Activated CD4-positive, alpha-beta T cell treated with anti-CD3 and anti-CD28 coated beads, Interleukin-2, amount 50 U/mL, for 24 hours (primary cell): ENCODE data around the gene ABLIM1.

ENCODE experiments used
- DNase-seq, 2 donors: peaks; one replicate each; pipeline ENCODE4 v3.0.0-alpha.2; 2020; ENCODE audit warnings: low read depth in 1 of 2, low spot score in 1 of 2

Gene ABLIM1

DNA sequence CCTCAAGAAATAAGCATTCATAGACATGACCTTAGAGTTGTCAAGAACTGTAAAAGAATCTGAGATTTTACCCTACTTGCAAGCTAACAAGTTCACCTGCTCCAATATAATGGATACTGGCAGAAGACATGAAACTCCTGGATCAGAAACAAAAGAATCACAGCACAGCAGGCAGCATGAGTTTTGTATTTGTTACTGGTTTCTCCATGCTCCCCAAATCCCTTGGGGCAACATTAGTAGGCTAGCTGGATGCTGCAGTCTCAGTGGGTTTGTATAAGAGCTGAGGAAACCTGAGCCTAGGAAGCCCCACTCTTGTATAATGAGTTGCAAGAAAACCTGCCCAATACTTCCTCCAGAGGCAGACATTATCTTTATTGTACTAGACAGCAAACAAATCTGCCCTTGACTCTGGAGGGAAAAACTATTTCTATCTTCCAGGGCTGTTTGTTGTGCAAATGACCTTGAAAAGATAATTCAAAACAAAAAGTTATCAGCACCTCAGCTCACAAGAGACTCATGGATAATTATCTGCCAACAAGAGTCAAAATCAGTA is 64.8 kb downstream of the ABLIM1 start:
- DNase-seq, result no peak

GRCh38 chr10:114590993-114591392 is 67.1 kb downstream of the ABLIM1 start:
- DNase-seq, result no peak

DNA sequence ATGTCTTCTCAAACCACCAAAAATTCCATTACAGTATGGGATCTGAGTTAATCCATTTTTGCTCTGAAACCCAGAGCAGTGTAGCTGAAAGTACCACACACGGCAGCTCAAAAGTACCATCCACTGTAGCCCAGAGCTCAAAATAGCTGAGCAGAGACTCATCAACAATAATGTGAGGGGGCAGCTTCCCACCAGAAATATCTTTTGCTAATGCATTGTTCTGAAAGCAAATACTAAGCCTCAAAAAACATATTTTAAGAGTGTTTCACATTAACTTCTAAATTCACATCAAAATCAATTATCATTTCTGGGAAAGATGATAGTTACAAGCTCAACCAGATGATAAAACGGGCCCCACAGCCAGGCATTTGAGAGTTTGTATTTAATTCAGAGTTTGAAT is 73.7 kb downstream of the ABLIM1 start:
- DNase-seq, result no peak

DNA sequence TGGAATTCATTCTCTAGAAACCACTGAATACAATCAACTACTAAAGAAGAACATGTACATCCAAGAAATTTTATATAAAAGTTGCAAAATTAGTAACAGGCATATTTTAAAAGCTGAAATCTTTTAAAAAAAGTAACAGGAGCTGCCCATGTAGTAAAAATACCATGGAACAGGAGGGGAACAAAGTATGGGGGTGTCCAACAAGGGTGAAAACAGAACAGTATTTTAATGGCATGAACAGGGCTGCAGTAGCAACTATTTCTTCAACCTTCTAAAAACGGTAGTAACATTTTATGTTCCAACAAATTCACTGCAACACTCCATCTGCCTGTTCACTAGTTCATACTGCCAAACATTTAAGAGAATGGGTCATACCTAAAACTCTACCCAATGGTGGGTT is 77.0 kb downstream of the ABLIM1 start:
- DNase-seq, result no peak

GRCh38 chr10:114577133-114577532 is 80.9 kb downstream of the ABLIM1 start:
- no peak for DNase-seq

DNA sequence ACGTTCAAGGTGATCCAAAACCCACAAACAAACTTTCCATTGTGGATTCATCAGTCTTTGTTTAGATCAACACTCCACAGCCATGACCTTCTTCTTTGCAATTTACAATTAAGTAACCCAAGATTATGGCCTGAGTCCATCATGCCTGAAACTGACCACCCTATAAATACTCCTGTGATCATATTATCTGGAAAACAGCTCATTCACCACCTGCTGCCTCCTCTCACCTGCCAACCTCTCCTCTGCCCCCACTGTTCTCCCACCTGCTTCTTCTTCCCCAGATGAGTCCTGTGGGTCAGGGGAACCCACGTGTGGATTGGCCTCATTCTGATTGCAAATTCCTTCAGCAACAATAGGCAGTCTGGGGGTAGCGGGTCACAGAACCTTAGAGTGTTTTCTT is 81.4 kb downstream of the ABLIM1 start:
- no peak for DNase-seq

DNA sequence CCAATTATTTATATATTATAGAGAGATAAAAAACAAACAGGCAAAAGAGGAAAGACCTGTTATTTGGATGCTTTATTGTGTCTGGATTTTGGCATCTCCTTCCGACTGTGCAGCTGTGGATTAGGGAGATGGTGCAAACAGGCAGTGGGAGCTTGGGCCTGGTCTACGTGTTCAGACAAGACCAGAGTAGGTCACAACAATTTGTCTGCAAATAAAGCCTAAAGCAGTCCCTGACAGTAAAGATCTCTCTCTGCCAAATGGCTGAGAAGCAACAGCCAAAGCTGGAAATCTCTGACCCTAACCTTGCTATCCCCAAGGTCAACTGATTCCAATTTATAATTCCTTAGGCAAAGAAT is 82.0 kb downstream of the ABLIM1 start:
- no peak for DNase-seq

DNA sequence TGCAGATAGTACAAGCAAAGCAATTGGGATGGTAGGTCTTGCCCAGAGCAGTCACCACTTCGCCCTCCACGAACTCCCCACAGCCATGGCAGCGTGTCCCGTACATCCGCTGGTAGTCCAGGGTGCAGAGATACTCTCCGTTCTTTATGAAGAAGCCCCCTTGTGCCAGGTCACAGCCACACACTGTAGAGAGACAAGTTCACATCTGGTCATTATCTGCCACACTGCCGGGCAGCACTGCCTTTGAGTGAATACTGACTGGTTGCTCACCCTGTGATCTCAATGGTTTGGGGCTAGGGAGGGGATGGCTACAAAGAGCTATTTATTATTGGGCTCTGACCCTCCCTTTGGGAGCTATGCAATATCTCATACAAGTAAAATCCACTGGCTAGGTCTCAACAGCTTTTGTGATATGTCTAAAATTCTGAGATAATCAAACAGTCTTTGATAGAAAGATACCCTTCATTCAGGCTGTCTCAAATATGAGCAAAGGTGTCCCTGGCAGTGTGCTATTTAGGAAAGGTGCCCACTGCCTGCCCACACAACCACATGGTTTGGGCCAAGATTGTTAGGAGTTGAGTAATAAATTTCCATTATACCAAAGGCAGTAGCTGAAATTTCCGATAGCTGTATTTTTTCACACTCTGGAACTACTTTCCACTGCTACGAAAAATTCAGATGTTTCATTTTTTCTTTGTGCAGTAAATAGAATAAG is 82.5 kb downstream of the ABLIM1 start:
- DNase-seq, result no peak

- DNase-seq, result no peak
These were observed 84.6 kb downstream of the ABLIM1 start for GRCh38 chr10:114573330-114574045.

GRCh38 chr10:114571316-114571999 is 86.6 kb downstream of the ABLIM1 start:
- DNase-seq, result no peak

- no peak for DNase-seq
These were observed 92.0 kb downstream of the ABLIM1 start for GRCh38 chr10:114566064-114566463.

- DNase-seq, result no peak
These were observed 93.0 kb downstream of the ABLIM1 start for GRCh38 chr10:114565066-114565465.

DNA sequence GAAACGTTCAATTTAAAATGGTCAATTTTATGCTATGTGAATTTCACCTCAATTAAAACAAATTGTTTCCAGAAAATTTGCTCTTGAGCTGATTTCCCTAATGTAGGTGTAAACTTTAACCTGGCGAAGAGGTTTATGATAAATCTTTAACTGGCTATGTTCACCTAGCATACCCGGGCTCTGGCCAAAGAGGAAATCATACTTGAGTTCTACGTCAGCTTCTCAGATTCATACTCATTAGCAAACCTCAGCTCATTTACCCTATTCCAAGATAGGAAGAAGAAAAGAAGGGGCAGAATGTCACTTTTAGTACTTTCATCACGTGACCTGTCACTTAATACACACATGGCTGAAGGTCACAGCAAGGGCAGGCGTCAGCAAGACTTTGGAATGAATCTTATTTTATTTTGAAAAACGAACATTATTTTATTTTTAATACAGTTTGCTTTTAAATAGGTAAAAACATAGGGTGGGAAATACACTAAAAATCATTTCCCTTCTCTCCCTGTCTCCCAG is 97.0 kb downstream of the ABLIM1 start:
- DNase-seq, result no peak

DNA sequence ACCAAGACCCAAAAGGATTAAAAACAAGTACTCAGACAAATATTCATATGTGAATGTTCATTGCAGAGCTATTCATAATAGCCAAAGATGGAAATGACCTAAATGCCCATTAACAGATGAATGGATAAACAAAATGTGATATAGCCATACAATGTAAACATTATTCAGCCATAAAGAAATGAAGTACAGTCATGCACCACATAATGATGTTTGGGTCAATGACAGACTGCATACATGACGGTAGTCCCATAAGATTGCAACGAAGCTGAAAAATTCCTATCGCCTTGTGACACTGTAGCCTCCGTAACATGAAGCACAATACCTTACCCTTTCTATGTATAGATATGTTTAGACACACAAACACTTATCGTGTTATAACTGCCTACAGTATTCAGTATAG is 97.9 kb downstream of the ABLIM1 start:
- DNase-seq, result no peak

- no peak for DNase-seq
These were observed 98.4 kb downstream of the ABLIM1 start for GRCh38 chr10:114559636-114560035.

DNA sequence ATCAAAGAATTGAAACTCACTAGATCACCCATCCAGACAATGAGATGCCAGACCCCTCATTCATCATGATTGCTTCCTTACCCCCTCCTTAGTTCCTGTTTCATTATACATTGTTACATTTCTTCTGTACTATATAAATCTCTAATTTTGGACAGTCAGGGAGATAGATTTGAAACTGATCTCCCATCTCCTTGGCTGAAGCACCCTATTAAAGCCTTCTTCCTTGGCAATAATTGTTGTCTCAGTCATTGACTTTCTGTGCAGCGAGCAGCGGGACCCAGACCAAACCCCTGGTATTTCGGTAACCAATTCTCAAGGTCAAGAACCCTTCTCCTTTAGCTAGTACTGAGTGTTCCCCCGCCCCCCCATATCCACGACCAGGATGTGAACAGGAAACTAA is 100.2 kb downstream of the ABLIM1 start:
- no peak for DNase-seq

- no peak for DNase-seq
These were observed 101.6 kb downstream of the ABLIM1 start for GRCh38 chr10:114556236-114557122.

GRCh38 chr10:114553436-114553835 is 104.6 kb downstream of the ABLIM1 start:
- no peak for DNase-seq

GRCh38 chr10:114552050-114552449 is 106.0 kb downstream of the ABLIM1 start:
- DNase-seq, result no peak

DNA sequence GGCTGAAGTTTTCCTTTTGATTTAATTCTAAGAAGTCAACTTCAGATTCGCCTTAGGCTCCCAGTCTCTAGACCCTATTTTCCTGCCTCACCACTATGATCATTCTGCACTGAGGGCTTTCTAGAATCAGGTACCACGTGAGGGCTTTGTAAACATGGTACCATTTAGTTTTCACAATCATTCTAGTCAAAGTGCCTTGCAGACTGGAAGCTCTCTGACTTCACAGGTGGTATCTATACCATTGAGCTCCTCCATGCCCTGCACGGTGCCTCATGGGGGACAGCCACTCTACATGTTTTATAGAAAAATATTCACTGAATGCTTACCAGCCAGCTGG is 106.5 kb downstream of the ABLIM1 start:
- DNase-seq, result no peak
